Measurements from ENCODE around the gene MYH9. TPM values are rescaled to one million over a fixed set of nuclear protein-coding genes. Genes with fewer than 3 reads are reported as not detected.

MYH9 gene
- total and polyA plus RNA-seq, 2 experiments from 2014 or later: 58.4 to 233 TPM

GRCh38 chr22:36243986-36244385 is 143.8 kb downstream of the MYH9 start:
- H3K27ac Mint-ChIP-seq: no peak overlapping the region
- H3K4me1 ChIP-seq (ENCODE audit: insufficient read depth): peaks cover 2% of the 10 kb centered on the region; the same call in 1 of the 2 replicates
- peaks cover 7% of the 10 kb centered on the region for H3K27me3 Mint-ChIP-seq (ENCODE audit: insufficient read depth, low read depth, poor library complexity)
- no peaks in the 10 kb centered on the region for H3K27me3 ChIP-seq (ENCODE audit: insufficient read depth)
- no peak overlapping the region for H2AFZ ChIP-seq
- H4K20me1 ChIP-seq (replicated peaks; ENCODE audit: insufficient read depth): no peaks in the 10 kb centered on the region
- no peaks in the 10 kb centered on the region; the same call in 1 of the 2 replicates for H3K36me3 ChIP-seq (ENCODE audit: insufficient read depth)
- ATAC-seq (no peak), DNase-seq (ENCODE audit: low spot score) (no peak)
- H3K4me3 Mint-ChIP-seq: no peak overlapping the region
- H3K9me3 Mint-ChIP-seq: peaks cover 18% of the 10 kb centered on the region
- no peak for TF ChIP-seq REST (IDR thresholded peaks at IDR 0.05; ENCODE audit: unreplicated experiment)
- TF ChIP-seq CREB1 (CRISPR knock-in tag; IDR thresholded peaks at IDR 0.05; ENCODE audit: low read depth): no peak
- no peak for TF ChIP-seq NANOG (IDR thresholded peaks at IDR 0.05; ENCODE audit: borderline replicate concordance)
- TF ChIP-seq STAT1 (IDR thresholded peaks at IDR 0.05; ENCODE audit: unreplicated experiment): no peak
- TF ChIP-seq EZH2 (IDR thresholded peaks at IDR 0.05; ENCODE audit: low read depth, unreplicated experiment): no peak
- TF ChIP-seq EZH2phosphoT487 (IDR thresholded peaks at IDR 0.05; ENCODE audit: unreplicated experiment): no peak
- no peak for TF ChIP-seq CTCF (conservative IDR thresholded peaks at IDR 0.05; ENCODE audit: low read depth in 2 of 2)
- no peak for TF ChIP-seq ZNF331 (CRISPR knock-in tag; IDR thresholded peaks at IDR 0.05; ENCODE audit: low read depth)
- TF ChIP-seq ETS1 (IDR thresholded peaks at IDR 0.05): no peak
- no peak for TF ChIP-seq ZNF114 (CRISPR knock-in tag; IDR thresholded peaks at IDR 0.05)
- TF ChIP-seq POLR2AphosphoS5 (IDR thresholded peaks at IDR 0.05; ENCODE audit: low read depth): no peak
- TF ChIP-seq ZNF462 (CRISPR knock-in tag; IDR thresholded peaks at IDR 0.05): no peak
- peaks cover 6% of the 10 kb centered on the region; the same call in 1 of the 3 replicates for H3K36me3 Mint-ChIP-seq (ENCODE audit: low read depth)
- H3K4me3 ChIP-seq: no peak overlapping the region
- no peaks in the 10 kb centered on the region for H3K79me2 ChIP-seq (replicated peaks; ENCODE audit: insufficient read depth)
- no peak overlapping the region for H3K27ac ChIP-seq (ENCODE audit: low read depth)
- H3K9me2 ChIP-seq (ENCODE audit: insufficient read depth): no peaks in the 10 kb centered on the region; the same call in none of the 2 replicates
- peaks cover 11% of the 10 kb centered on the region for H3K4me1 Mint-ChIP-seq
- H3K4me2 ChIP-seq: no peak overlapping the region
- H3F3A ChIP-seq (replicated peaks; ENCODE audit: low read depth): no peaks in the 10 kb centered on the region
